Measurements from ENCODE around the gene NOX5.
"Not testable (repeated sequence)": the region's sequence is repeated elsewhere in the genome, so short reads cannot be mapped to it uniquely, and the experiment has no call there.

Gene NOX5

GRCh38 chr15:69014454-69014853 lies at the start of gene NOX5:
Gene NOX5 (plus strand): TSS chr15:69014695. CDS start chr15:69014736, 41 bp downstream.
- Histone ChIP-seq H3K9ac (no peak within 1 kb of the TSS), H3K4me3 (no peak within 1 kb of the TSS), H3K9me3 (replicated peaks in 1 of 11) (peaks cover 1 to 12% (median 6%) of the 10 kb centered on the region in 11 experiments; a peak in 18 of 22 replicates), H3K27ac (no peak within 1 kb of the TSS), H3K27me3 (no peaks in the 10 kb centered on the region), H3K4me2 (no peak within 1 kb of the TSS), H3K36me3 (no peaks in the 10 kb centered on the region), H3K4me1 (no peaks in the 10 kb centered on the region), H4K20me1 (no peaks in the 10 kb centered on the region)
- no peak for TF ChIP-seq Cebpa-rat (IDR thresholded peaks at IDR 0.05)

DNA sequence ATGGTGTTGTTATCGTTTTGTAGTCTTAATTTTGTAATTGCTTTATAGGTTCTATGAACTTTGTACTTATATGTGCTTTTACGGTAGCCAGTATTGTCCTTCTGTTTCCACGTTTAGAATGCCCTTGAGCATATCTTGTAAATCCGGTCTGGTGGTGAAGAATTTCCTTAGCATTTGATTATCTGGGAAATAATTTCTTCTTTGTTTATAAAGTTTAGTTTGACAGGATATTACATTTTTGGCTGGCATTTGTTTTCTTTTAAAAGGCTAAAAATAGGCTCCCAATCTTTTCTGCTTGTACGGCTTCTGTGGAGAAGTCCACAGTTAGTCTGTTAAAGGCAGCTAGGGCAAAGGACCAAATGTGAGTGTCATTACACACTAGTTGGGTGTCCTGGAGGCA lies 47.5 kb upstream of the NOX5 start:
- no peaks in the 10 kb centered on the region for H3K27me3 ChIP-seq
- no peak for TF ChIP-seq Cebpa-rat (IDR thresholded peaks at IDR 0.05)
- H3K4me1 ChIP-seq: peaks cover 0 to 12% (median 0%) of the 10 kb centered on the region in 10 experiments; a peak in 3 of 20 replicates
- H3K9me3 ChIP-seq (replicated peaks in 1 of 11): peaks cover 20 to 56% (median 47%) of the 10 kb centered on the region in 11 experiments
- H3K27ac ChIP-seq: no peak overlapping the region
- H3K9ac ChIP-seq: no peak overlapping the region
- H4K20me1 ChIP-seq: no peaks in the 10 kb centered on the region
- no peak overlapping the region for H3K4me3 ChIP-seq
- H3K36me3 ChIP-seq: no peaks in the 10 kb centered on the region
- no peak overlapping the region for H3K4me2 ChIP-seq

GRCh38 chr15:68967948-68968347 lies 46.5 kb upstream of the NOX5 start:
- H3K4me1 ChIP-seq: peaks cover 0 to 12% (median 0%) of the 10 kb centered on the region in 10 experiments; a peak in 3 of 20 replicates
- peaks cover 20 to 55% (median 46%) of the 10 kb centered on the region in 11 experiments for H3K9me3 ChIP-seq (replicated peaks in 1 of 11)
- no peak overlapping the region for H3K4me3 ChIP-seq
- H4K20me1 ChIP-seq: no peaks in the 10 kb centered on the region
- no peak overlapping the region for H3K9ac ChIP-seq
- no peak overlapping the region for H3K27ac ChIP-seq
- no peak overlapping the region for H3K4me2 ChIP-seq
- no peaks in the 10 kb centered on the region for H3K27me3 ChIP-seq
- no peaks in the 10 kb centered on the region for H3K36me3 ChIP-seq
- no peak for TF ChIP-seq Cebpa-rat (IDR thresholded peaks at IDR 0.05)

DNA sequence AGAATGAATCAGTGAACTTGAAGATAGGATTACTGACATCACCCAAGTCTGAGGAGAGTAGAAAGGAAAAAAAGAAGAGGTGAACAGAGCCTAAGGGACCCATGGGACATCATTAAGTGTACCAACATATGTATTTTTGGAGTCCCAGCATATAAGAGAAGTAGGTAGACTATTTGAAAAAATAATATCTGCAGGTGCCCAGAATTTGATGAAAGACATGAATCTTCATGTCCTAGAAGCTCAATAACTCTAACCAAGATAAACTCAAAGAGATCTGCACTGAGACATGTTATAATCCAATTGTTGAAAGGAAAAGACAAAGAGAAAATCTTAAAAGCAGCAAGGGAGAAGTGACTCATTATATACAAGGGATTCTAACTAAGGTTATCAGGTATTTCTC lies 45.2 kb upstream of the NOX5 start:
- Histone ChIP-seq H4K20me1 (no peaks in the 10 kb centered on the region), H3K4me2 (no peak overlapping the region), H3K9ac (no peak overlapping the region), H3K4me3 (no peak overlapping the region), H3K27ac (no peak overlapping the region), H3K4me1 (peaks cover 0 to 12% (median 0%) of the 10 kb centered on the region in 10 experiments; a peak in 3 of 20 replicates), H3K9me3 (replicated peaks in 1 of 11) (peaks cover 21 to 47% (median 38%) of the 10 kb centered on the region in 11 experiments), H3K36me3 (no peaks in the 10 kb centered on the region), H3K27me3 (no peaks in the 10 kb centered on the region)
- TF ChIP-seq Cebpa-rat (IDR thresholded peaks at IDR 0.05): no peak

- no peak for TF ChIP-seq Cebpa-rat (IDR thresholded peaks at IDR 0.05)
Observed at GRCh38 chr15:68972201-68973065, 42.1 kb upstream of the NOX5 start.

DNA sequence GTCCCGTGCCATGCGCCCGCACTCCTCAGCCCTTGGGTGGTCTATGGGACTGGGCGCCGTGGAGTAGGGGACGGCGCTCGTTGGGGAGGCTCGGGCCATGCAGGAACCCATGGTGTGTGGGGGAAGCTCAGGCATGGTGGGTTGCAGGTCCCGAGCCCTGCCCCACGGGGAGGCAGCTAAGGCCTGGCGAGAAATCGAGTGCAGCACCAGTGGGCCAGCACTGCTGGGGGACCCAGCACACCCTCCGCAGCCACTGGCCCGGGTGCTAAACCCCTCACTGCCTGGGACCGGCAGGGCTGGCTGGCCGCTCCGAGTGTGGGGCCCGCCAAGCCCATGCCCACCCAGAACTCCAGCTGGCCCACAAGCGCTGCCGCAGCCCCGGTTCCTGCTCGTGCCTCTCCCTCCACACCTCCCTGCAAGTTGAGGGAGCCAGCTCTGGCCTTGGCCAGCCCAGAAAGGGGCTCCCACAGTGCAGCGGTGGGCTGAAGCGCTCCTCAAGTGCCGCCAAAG lies 38.8 kb upstream of the NOX5 start:
- H3K4me2 ChIP-seq, H4K20me1 ChIP-seq, H3K4me1 ChIP-seq, H3K27me3 ChIP-seq, H3K4me3 ChIP-seq, H3K27ac ChIP-seq, H3K9ac ChIP-seq, H3K36me3 ChIP-seq: not testable (repeated sequence)
- peaks cover 29 to 51% (median 34%) of the 10 kb centered on the region in 11 experiments for H3K9me3 ChIP-seq (replicated peaks in 1 of 11)

More at GRCh38 chr15:68972201-68973065, 42.1 kb upstream of the NOX5 start:
- H3K9me3 ChIP-seq (replicated peaks in 1 of 11): peaks cover 46 to 58% (median 52%) of the 10 kb centered on the region in 11 experiments
- H3K36me3 ChIP-seq: no peaks in the 10 kb centered on the region
- no peak overlapping the region for H3K4me2 ChIP-seq
- H3K27ac ChIP-seq: no peak overlapping the region
- H3K27me3 ChIP-seq: no peaks in the 10 kb centered on the region
- no peaks in the 10 kb centered on the region for H4K20me1 ChIP-seq
- H3K9ac ChIP-seq: no peak overlapping the region
- no peaks in the 10 kb centered on the region for H3K4me1 ChIP-seq
- H3K4me3 ChIP-seq: no peak overlapping the region

GRCh38 chr15:68977426-68977825 lies 37.1 kb upstream of the NOX5 start:
- H3K4me1 ChIP-seq, H4K20me1 ChIP-seq, H3K27me3 ChIP-seq, H3K36me3 ChIP-seq, H3K4me3 ChIP-seq, H3K9ac ChIP-seq, H3K27ac ChIP-seq, H3K4me2 ChIP-seq: not testable (repeated sequence)
- H3K9me3 ChIP-seq (replicated peaks in 1 of 11): peaks cover 29 to 51% (median 34%) of the 10 kb centered on the region in 11 experiments

- H3K27me3 ChIP-seq: no peaks in the 10 kb centered on the region
- H4K20me1 ChIP-seq: no peaks in the 10 kb centered on the region
- H3K4me3 ChIP-seq: no peak overlapping the region
- no peak overlapping the region for H3K9ac ChIP-seq
- H3K36me3 ChIP-seq: no peaks in the 10 kb centered on the region
- H3K4me1 ChIP-seq: peaks cover 0 to 7% (median 4%) of the 10 kb centered on the region in 10 experiments; a peak in 11 of 20 replicates
- H3K4me2 ChIP-seq: no peak overlapping the region
- H3K9me3 ChIP-seq (replicated peaks in 1 of 11): peaks cover 29 to 48% (median 34%) of the 10 kb centered on the region in 11 experiments
- no peak for TF ChIP-seq Cebpa-rat (IDR thresholded peaks at IDR 0.05)
- no peak overlapping the region for H3K27ac ChIP-seq
Observed at GRCh38 chr15:68979006-68979405, 35.5 kb upstream of the NOX5 start.

DNA sequence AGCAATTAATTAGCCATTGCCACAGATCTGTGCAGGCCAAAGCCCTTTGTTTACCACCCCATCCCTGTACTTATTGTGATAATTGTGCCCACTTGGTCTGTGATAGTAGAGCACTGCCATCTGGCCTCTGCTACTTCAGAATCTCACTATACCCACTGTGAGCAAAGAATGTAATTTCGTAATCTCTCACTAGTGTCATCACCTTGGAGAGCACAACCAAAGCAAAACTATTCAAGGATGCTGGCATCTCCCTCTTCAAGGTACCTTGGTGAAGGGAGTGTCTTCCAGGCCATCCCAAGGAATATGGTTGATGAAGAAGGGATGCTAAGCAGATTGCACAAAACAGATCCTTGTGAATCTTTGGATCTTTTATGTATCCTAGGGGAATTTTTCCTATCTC lies 34.7 kb upstream of the NOX5 start:
- Histone ChIP-seq H3K9me3 (replicated peaks in 1 of 11) (peaks cover 27 to 40% (median 29%) of the 10 kb centered on the region in 11 experiments), H4K20me1 (no peaks in the 10 kb centered on the region), H3K27ac (no peak overlapping the region), H3K4me1 (peaks cover 4 to 13% (median 10%) of the 10 kb centered on the region in 10 experiments; a peak in 15 of 20 replicates), H3K4me2 (no peak overlapping the region), H3K27me3 (no peaks in the 10 kb centered on the region), H3K9ac (no peak overlapping the region), H3K36me3 (no peaks in the 10 kb centered on the region), H3K4me3 (no peak overlapping the region)
- peak in 1 of 11 experiments; percentile 47; a peak in 1 of 22 replicates for TF ChIP-seq Cebpa-rat (IDR thresholded peaks at IDR 0.05)
